WTC11 (cell line): ENCODE results near the gene ELMO3. TPM values are rescaled to one million over a fixed set of nuclear protein-coding genes. Genes with fewer than 3 reads are reported as not detected.

Source experiments
- ATAC-seq: fragments of 200-7000 bp; cut with Tn5 transposase; 2 replicates; pipeline ENCODE4 v1.10.0; 2021; ENCODE audit warnings: mild to moderate bottlenecking, moderate library complexity
- CTCF ChIA-PET: fragments of 300-600 bp; sonication (Branson Sonifier 250); formaldehyde crosslinking; loops from one replicate; lab custom pipeline; 2021; ENCODE audit warnings: antibody characterized with exemption; lab: Charles Lee
- POLR2A ChIA-PET: fragments of 350-600 bp; sonication (Branson Sonifier 250); formaldehyde crosslinking; loops from one replicate; lab custom pipeline; 2021; ENCODE audit warnings: antibody characterized with exemption; lab: Charles Lee
- DNase-seq: peaks from one replicate; pipeline ENCODE4 v3.0.0; 2021; ENCODE audit warnings: low spot score
- H3K27ac Mint-ChIP-seq: 2 replicates; pipeline ENCODE4 v1.8.0; 2021; ENCODE audit warnings: mixed read lengths
- H3K27me3 Mint-ChIP-seq: 2 replicates; pipeline ENCODE4 v1.8.0; 2021; ENCODE audit warnings: low read depth, mild to moderate bottlenecking, moderate library complexity, mixed read lengths
- H3K36me3 Mint-ChIP-seq: 2 replicates; pipeline ENCODE4 v1.8.0; 2021; ENCODE audit warnings: mixed read lengths
- H3K4me1 Mint-ChIP-seq: 2 replicates; pipeline ENCODE4 v1.8.0; 2022; ENCODE audit warnings: mixed read lengths
- H3K4me3 Mint-ChIP-seq: 2 replicates; pipeline ENCODE4 v1.8.0; 2021; ENCODE audit warnings: mild to moderate bottlenecking, moderate library complexity, mixed read lengths
- H3K9me3 Mint-ChIP-seq: 2 replicates; pipeline ENCODE4 v1.8.0; 2021; ENCODE audit warnings: mixed read lengths
- AR ChIP-seq: fragments of 250-450 bp; sonication (Bioruptor Pico); IDR thresholded peaks from 2 replicates; pipeline ENCODE4 v1.9.0; 2021; ENCODE audit warnings: mild to moderate bottlenecking
- E2F5 ChIP-seq: sonication (generic); formaldehyde crosslinking; IDR thresholded peaks from 2 replicates; pipeline ENCODE4 v1.8.1; 2022; ENCODE audit warnings: mild to moderate bottlenecking, moderate library complexity, missing genetic modification reagents
- GRHL2 ChIP-seq: fragments of 250-450 bp; sonication (Bioruptor Pico); IDR thresholded peaks from 2 replicates; pipeline ENCODE4 v1.8.0; 2022; ENCODE audit warnings: mild to moderate bottlenecking, moderate library complexity; ENCODE audit not compliant: insufficient replicate concordance, severe bottlenecking
- GTF2I ChIP-seq: fragments of 250-450 bp; sonication (Bioruptor Pico); conservative IDR thresholded peaks from 2 replicates; pipeline ENCODE4 v1.4.0; 2021; ENCODE audit warnings: mild to moderate bottlenecking
- HMGXB4 ChIP-seq: sonication (generic); formaldehyde crosslinking; IDR thresholded peaks from 2 replicates; pipeline ENCODE4 v1.8.1; 2023; ENCODE audit warnings: mild to moderate bottlenecking, moderate library complexity, missing genetic modification reagents
- JUN ChIP-seq: sonication (generic); formaldehyde crosslinking; IDR thresholded peaks from 2 replicates; pipeline ENCODE4 v1.8.0; 2023; ENCODE audit warnings: mild to moderate bottlenecking, missing genetic modification reagents
- SMAD3 ChIP-seq: sonication (generic); formaldehyde crosslinking; IDR thresholded peaks from 2 replicates; pipeline ENCODE4 v1.8.0; 2022; ENCODE audit warnings: missing genetic modification reagents, mild to moderate bottlenecking, borderline replicate concordance
- TP53 ChIP-seq: sonication (generic); formaldehyde crosslinking; IDR thresholded peaks from 2 replicates; pipeline ENCODE4 v1.8.1; 2023; ENCODE audit warnings: mild to moderate bottlenecking, missing genetic modification reagents
- ZBTB21 ChIP-seq: sonication (generic); formaldehyde crosslinking; IDR thresholded peaks from 2 replicates; pipeline ENCODE4 v1.8.1; 2023; ENCODE audit warnings: mild to moderate bottlenecking, missing genetic modification reagents, borderline replicate concordance
- ZNF121 ChIP-seq: sonication (generic); formaldehyde crosslinking; IDR thresholded peaks from 2 replicates; pipeline ENCODE4 v1.8.0; 2023; ENCODE audit warnings: missing genetic modification reagents
- ZNF219 ChIP-seq: sonication (generic); formaldehyde crosslinking; IDR thresholded peaks from 2 replicates; pipeline ENCODE4 v1.8.0; 2023; ENCODE audit warnings: missing genetic modification reagents, mild to moderate bottlenecking, borderline replicate concordance
- total RNA-seq: library from RNA; stranded (reverse); gene quantifications from 3 replicates; pipeline ENCODE4 v1.2.3, GENCODE V29; 2021
- TF ChIP-seq, protein P1 (sequence below): sonication (generic); formaldehyde crosslinking; IDR thresholded peaks from 2 replicates; pipeline ENCODE4 v1.8.0; 2023; ENCODE audit warnings: missing genetic modification reagents, mild to moderate bottlenecking, borderline replicate concordance
- TF ChIP-seq, protein P2 (sequence below): sonication (generic); formaldehyde crosslinking; conservative IDR thresholded peaks from 2 replicates; pipeline ENCODE4 v1.8.1; 2023; ENCODE audit warnings: mild to moderate bottlenecking, low read depth, missing genetic modification reagents, moderate library complexity
- TF ChIP-seq, protein P3 (sequence below): sonication (generic); formaldehyde crosslinking; IDR thresholded peaks from 2 replicates; pipeline ENCODE4 v1.8.0; 2022; ENCODE audit warnings: mild to moderate bottlenecking, missing genetic modification reagents
- TF ChIP-seq, protein P4 (sequence below): fragments of 250-450 bp; sonication (Bioruptor Pico); IDR thresholded peaks from 2 replicates; pipeline ENCODE4 v2.1.2; 2022; ENCODE audit warnings: mild to moderate bottlenecking, moderate library complexity

ELMO3 gene
- total RNA-seq, 1 experiment from 2014 or later = 13.6 TPM

DNA sequence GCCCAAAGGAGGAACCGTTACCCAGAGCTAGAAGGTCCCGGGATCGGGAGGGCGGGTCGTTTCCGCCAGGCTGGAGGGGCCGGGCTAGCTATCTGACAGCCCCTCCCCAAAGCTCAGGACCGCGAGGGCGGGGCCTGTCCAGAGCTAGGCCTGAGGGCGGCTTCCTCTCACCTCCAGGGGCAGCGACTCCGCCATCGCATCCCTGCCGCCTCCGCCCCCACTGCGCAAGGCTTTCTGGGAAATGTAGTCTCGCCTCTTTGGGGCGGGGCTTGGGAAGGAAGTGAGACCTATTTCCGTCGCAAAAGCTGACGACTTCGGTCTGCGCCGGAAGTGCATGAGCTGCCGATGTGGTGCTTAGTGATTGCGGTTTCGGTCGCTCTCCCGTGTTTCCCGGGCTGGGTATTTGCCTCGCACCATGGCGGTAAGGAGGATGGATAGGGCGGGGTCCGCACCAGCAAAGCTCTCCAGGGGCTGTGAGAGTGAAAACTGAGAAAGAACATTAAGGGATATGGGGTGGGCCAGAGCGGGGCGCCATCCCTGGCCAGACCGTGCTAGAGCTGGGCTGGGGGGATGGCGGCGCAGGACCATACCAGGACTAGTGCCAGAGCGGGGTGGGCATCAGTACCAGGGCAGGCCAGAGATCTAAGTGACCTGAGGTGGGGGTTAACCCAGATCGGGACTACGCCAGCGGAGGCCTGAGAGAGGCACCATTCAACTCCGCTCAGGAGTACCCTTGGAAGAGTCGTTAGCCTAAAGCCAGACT lies 28.1 kb downstream of the ELMO3 start, which contains the start of gene TMEM208 (continued):
- TF ChIP-seq, protein P1, sequence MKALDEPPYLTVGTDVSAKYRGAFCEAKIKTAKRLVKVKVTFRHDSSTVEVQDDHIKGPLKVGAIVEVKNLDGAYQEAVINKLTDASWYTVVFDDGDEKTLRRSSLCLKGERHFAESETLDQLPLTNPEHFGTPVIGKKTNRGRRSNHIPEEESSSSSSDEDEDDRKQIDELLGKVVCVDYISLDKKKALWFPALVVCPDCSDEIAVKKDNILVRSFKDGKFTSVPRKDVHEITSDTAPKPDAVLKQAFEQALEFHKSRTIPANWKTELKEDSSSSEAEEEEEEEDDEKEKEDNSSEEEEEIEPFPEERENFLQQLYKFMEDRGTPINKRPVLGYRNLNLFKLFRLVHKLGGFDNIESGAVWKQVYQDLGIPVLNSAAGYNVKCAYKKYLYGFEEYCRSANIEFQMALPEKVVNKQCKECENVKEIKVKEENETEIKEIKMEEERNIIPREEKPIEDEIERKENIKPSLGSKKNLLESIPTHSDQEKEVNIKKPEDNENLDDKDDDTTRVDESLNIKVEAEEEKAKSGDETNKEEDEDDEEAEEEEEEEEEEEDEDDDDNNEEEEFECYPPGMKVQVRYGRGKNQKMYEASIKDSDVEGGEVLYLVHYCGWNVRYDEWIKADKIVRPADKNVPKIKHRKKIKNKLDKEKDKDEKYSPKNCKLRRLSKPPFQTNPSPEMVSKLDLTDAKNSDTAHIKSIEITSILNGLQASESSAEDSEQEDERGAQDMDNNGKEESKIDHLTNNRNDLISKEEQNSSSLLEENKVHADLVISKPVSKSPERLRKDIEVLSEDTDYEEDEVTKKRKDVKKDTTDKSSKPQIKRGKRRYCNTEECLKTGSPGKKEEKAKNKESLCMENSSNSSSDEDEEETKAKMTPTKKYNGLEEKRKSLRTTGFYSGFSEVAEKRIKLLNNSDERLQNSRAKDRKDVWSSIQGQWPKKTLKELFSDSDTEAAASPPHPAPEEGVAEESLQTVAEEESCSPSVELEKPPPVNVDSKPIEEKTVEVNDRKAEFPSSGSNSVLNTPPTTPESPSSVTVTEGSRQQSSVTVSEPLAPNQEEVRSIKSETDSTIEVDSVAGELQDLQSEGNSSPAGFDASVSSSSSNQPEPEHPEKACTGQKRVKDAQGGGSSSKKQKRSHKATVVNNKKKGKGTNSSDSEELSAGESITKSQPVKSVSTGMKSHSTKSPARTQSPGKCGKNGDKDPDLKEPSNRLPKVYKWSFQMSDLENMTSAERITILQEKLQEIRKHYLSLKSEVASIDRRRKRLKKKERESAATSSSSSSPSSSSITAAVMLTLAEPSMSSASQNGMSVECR (CRISPR knock-in tag) = no peak
- TF ChIP-seq, protein P2, sequence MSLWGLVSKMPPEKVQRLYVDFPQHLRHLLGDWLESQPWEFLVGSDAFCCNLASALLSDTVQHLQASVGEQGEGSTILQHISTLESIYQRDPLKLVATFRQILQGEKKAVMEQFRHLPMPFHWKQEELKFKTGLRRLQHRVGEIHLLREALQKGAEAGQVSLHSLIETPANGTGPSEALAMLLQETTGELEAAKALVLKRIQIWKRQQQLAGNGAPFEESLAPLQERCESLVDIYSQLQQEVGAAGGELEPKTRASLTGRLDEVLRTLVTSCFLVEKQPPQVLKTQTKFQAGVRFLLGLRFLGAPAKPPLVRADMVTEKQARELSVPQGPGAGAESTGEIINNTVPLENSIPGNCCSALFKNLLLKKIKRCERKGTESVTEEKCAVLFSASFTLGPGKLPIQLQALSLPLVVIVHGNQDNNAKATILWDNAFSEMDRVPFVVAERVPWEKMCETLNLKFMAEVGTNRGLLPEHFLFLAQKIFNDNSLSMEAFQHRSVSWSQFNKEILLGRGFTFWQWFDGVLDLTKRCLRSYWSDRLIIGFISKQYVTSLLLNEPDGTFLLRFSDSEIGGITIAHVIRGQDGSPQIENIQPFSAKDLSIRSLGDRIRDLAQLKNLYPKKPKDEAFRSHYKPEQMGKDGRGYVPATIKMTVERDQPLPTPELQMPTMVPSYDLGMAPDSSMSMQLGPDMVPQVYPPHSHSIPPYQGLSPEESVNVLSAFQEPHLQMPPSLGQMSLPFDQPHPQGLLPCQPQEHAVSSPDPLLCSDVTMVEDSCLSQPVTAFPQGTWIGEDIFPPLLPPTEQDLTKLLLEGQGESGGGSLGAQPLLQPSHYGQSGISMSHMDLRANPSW (CRISPR knock-in tag) = no peak
- no peak for TF ChIP-seq ZNF219 (CRISPR knock-in tag)
- no peak for TF ChIP-seq SMAD3 (CRISPR knock-in tag)
- TF ChIP-seq ZNF121 (CRISPR knock-in tag) = no peak
- TF ChIP-seq AR (CRISPR knock-in tag) = no peak
- TF ChIP-seq, protein P3, sequence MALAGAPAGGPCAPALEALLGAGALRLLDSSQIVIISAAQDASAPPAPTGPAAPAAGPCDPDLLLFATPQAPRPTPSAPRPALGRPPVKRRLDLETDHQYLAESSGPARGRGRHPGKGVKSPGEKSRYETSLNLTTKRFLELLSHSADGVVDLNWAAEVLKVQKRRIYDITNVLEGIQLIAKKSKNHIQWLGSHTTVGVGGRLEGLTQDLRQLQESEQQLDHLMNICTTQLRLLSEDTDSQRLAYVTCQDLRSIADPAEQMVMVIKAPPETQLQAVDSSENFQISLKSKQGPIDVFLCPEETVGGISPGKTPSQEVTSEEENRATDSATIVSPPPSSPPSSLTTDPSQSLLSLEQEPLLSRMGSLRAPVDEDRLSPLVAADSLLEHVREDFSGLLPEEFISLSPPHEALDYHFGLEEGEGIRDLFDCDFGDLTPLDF (CRISPR knock-in tag) = no peak
- TF ChIP-seq E2F5 = 0 out of 2 replicates have a peak, but pooled peaks have one; percentile 38
- no peak for TF ChIP-seq GRHL2
- TF ChIP-seq ZBTB21 = no peak

- POLR2A ChIA-PET = interaction anchor here (1.0 to 2.1 kb wide), 7 partner anchors 9 to 38 kb away, joined by 3 to 25 read pairs (median 5); partner anchors contain the start of genes ELMO3, EXOC3L1 and FHOD1
- ATAC-seq (no peak), DNase-seq (no peak)
- TF ChIP-seq GTF2I (CRISPR knock-in tag) (no peak), E2F5 (no peak), JUN (CRISPR knock-in tag) (no peak), HMGXB4 (CRISPR knock-in tag) (no peak), TP53 (no peak)
- TF ChIP-seq, protein P4, sequence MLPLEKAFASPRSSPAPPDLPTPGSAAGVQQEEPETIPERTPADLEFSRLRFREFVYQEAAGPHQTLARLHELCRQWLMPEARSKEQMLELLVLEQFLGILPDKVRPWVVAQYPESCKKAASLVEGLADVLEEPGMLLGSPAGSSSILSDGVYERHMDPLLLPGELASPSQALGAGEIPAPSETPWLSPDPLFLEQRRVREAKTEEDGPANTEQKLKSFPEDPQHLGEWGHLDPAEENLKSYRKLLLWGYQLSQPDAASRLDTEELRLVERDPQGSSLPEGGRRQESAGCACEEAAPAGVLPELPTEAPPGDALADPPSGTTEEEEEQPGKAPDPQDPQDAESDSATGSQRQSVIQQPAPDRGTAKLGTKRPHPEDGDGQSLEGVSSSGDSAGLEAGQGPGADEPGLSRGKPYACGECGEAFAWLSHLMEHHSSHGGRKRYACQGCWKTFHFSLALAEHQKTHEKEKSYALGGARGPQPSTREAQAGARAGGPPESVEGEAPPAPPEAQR (CRISPR knock-in tag) = no peak
- Mint-ChIP-seq H3K9me3 (no peaks in the 10 kb centered on the region), H3K36me3 (peaks cover 26% of the 10 kb centered on the region), H3K27me3 (peaks cover 28% of the 10 kb centered on the region), H3K4me3 (peak overlapping the region; percentile 97), H3K4me1 (peaks cover 15% of the 10 kb centered on the region), H3K27ac (peak overlapping the region; percentile 98)
- CTCF ChIA-PET = interaction anchor here (1.0 to 2.8 kb wide), 15 partner anchors 9 to 266 kb away, joined by 3 to 41 read pairs (median 6); partner anchors contain the start of genes CES3, E2F4, ELMO3 and FHOD1
Observed at GRCh38 chr16:67227567-67227921, 28.6 kb downstream of the ELMO3 start.
